Central memory CD8-positive, alpha-beta T cell (primary cell): Measurements from ENCODE around the gene ARHGAP23.
A peak's percentile ranks its signal among the peaks of the same experiment; 100 is the strongest.
"Not testable (repeated sequence)": the region's sequence is repeated elsewhere in the genome, so short reads cannot be mapped to it uniquely, and the experiment has no call there.

Experiments
- ATAC-seq: fragments of 150-1000 bp; cut with Tn5 transposase; replicated peaks from 2 replicates; pipeline ENCODE4 v1.10.0; 2022; ENCODE audit warnings: mild to moderate bottlenecking, moderate FRiP score, moderate number of reproducible peaks; ENCODE audit not compliant: poor library complexity, severe bottlenecking; ENCODE audit errors: extremely low read depth
- DNase-seq, 2 donors: peaks; one replicate each; pipeline ENCODE4 v3.0.0; 2021; ENCODE audit warnings: low spot score in 2 of 2
- H3K27ac Mint-ChIP-seq: one replicate; pipeline ENCODE4 v1.8.0; 2022; ENCODE audit warnings: low read depth, mild to moderate bottlenecking, moderate library complexity, mixed read lengths
- H3K27me3 Mint-ChIP-seq: one replicate; pipeline ENCODE4 v1.8.0; 2022; ENCODE audit warnings: mixed read lengths
- H3K36me3 Mint-ChIP-seq: one replicate; pipeline ENCODE4 v1.8.0; 2022; ENCODE audit warnings: mild to moderate bottlenecking, moderate library complexity, mixed read lengths; ENCODE audit not compliant: insufficient read depth
- H3K4me1 Mint-ChIP-seq: one replicate; pipeline ENCODE4 v1.8.0; 2022; ENCODE audit warnings: mixed read lengths
- H3K4me3 Mint-ChIP-seq: one replicate; pipeline ENCODE4 v1.8.0; 2022; ENCODE audit warnings: mild to moderate bottlenecking, moderate library complexity, mixed read lengths
- H3K9me3 Mint-ChIP-seq: one replicate; pipeline ENCODE4 v1.8.0; 2022; ENCODE audit warnings: mixed read lengths

The ARHGAP23 gene

GRCh38 chr17:38478667-38479066, 50.4 kb downstream of the ARHGAP23 start:
- H3K4me1 Mint-ChIP-seq, ATAC-seq, H3K4me3 Mint-ChIP-seq, H3K36me3 Mint-ChIP-seq, H3K27me3 Mint-ChIP-seq, H3K27ac Mint-ChIP-seq, H3K9me3 Mint-ChIP-seq, DNase-seq: not testable (repeated sequence)

GRCh38 chr17:38482039-38482699, 53.9 kb downstream of the ARHGAP23 start:
- peaks cover 11% of the 10 kb centered on the region for H3K4me1 Mint-ChIP-seq
- H3K27me3 Mint-ChIP-seq, result peaks cover 14% of the 10 kb centered on the region
- H3K4me3 Mint-ChIP-seq, DNase-seq, H3K9me3 Mint-ChIP-seq, H3K27ac Mint-ChIP-seq, H3K36me3 Mint-ChIP-seq, ATAC-seq: not testable (repeated sequence)

- not testable (repeated sequence) for H3K9me3 Mint-ChIP-seq, H3K36me3 Mint-ChIP-seq, H3K27ac Mint-ChIP-seq, ATAC-seq, DNase-seq, H3K4me3 Mint-ChIP-seq
- Mint-ChIP-seq H3K4me1 (peaks cover 11% of the 10 kb centered on the region), H3K27me3 (peaks cover 14% of the 10 kb centered on the region)
Observed at GRCh38 chr17:38482700-38483043, 54.4 kb downstream of the ARHGAP23 start.

GRCh38 chr17:38484242-38485145, 56.2 kb downstream of the ARHGAP23 start:
- DNase-seq, result peak in 1 of 2 donors; percentile 15
- Mint-ChIP-seq H3K4me1 (peaks cover 11% of the 10 kb centered on the region), H3K27me3 (peaks cover 14% of the 10 kb centered on the region), H3K4me3 (peak overlapping the region; percentile 49), H3K27ac (peak overlapping the region; percentile 15)
- not testable (repeated sequence) for H3K9me3 Mint-ChIP-seq, H3K36me3 Mint-ChIP-seq
- ATAC-seq, result peak; percentile 46

GRCh38 chr17:38485146-38485468, 56.8 kb downstream of the ARHGAP23 start:
- Mint-ChIP-seq H3K27me3 (peaks cover 14% of the 10 kb centered on the region), H3K4me1 (peaks cover 11% of the 10 kb centered on the region), H3K36me3 (peaks cover 3% of the 10 kb centered on the region), H3K27ac (peak overlapping the region; percentile 15), H3K4me3 (peak overlapping the region; percentile 49), H3K9me3 (no peaks in the 10 kb centered on the region)
- DNase-seq (no peak), ATAC-seq (no peak)

GRCh38 chr17:38485681-38486298, 57.5 kb downstream of the ARHGAP23 start:
- peak overlapping the region; percentile 49 for H3K4me3 Mint-ChIP-seq
- not testable (repeated sequence) for DNase-seq, H3K36me3 Mint-ChIP-seq, H3K9me3 Mint-ChIP-seq
- peak; percentile 65 for ATAC-seq
- peaks cover 11% of the 10 kb centered on the region for H3K4me1 Mint-ChIP-seq
- H3K27me3 Mint-ChIP-seq, result peaks cover 14% of the 10 kb centered on the region
- H3K27ac Mint-ChIP-seq, result peak overlapping the region; percentile 15

GRCh38 chr17:38489774-38490173, 61.5 kb downstream of the ARHGAP23 start:
- not testable (repeated sequence) for H3K9me3 Mint-ChIP-seq, ATAC-seq, H3K4me3 Mint-ChIP-seq, H3K27ac Mint-ChIP-seq, H3K36me3 Mint-ChIP-seq, DNase-seq
- Mint-ChIP-seq H3K27me3 (peaks cover 12% of the 10 kb centered on the region), H3K4me1 (peaks cover 11% of the 10 kb centered on the region)

GRCh38 chr17:38491346-38492066, 63.2 kb downstream of the ARHGAP23 start:
- ATAC-seq, DNase-seq, H3K9me3 Mint-ChIP-seq, H3K4me1 Mint-ChIP-seq, H3K27ac Mint-ChIP-seq, H3K4me3 Mint-ChIP-seq, H3K27me3 Mint-ChIP-seq, H3K36me3 Mint-ChIP-seq: not testable (repeated sequence)

GRCh38 chr17:38492067-38493040, 64.1 kb downstream of the ARHGAP23 start:
- not testable (repeated sequence) for H3K27ac Mint-ChIP-seq, H3K27me3 Mint-ChIP-seq, H3K4me1 Mint-ChIP-seq, H3K36me3 Mint-ChIP-seq, H3K9me3 Mint-ChIP-seq, H3K4me3 Mint-ChIP-seq
- peak; percentile 80 for ATAC-seq
- peak; percentile 83 to 86 for DNase-seq

GRCh38 chr17:38494152-38494551, 65.9 kb downstream of the ARHGAP23 start:
- H3K27me3 Mint-ChIP-seq, H3K4me1 Mint-ChIP-seq, DNase-seq, H3K4me3 Mint-ChIP-seq, H3K9me3 Mint-ChIP-seq, ATAC-seq, H3K36me3 Mint-ChIP-seq, H3K27ac Mint-ChIP-seq: not testable (repeated sequence)

GRCh38 chr17:38497656-38498055, 69.4 kb downstream of the ARHGAP23 start:
- not testable (repeated sequence) for ATAC-seq, H3K36me3 Mint-ChIP-seq, H3K27ac Mint-ChIP-seq, H3K4me1 Mint-ChIP-seq, H3K4me3 Mint-ChIP-seq, DNase-seq, H3K9me3 Mint-ChIP-seq, H3K27me3 Mint-ChIP-seq
